OCI-LY3 (cell line): ENCODE results near the gene LONP1.

Experiments
- CTCF ChIP-seq: fragments of 200-600, 300-600 bp; sonication (generic); IDR thresholded peaks from 2 replicates; pipeline ENCODE4 v1.5.1; 2014; ENCODE audit warnings: antibody characterized with exemption, low read length, low read depth
- EZH2phosphoT487 ChIP-seq: fragments of 200-600 bp; shearing (Covaris generic); IDR thresholded peaks from 2 replicates; pipeline ENCODE4 v1.6.1; 2018; ENCODE audit warnings: antibody characterized with exemption, mixed run types, low read depth

GRCh38 chr19:5765220-5765619 is 45.3 kb upstream of the LONP1 start:
- TF ChIP-seq CTCF (no peak), EZH2phosphoT487 (no peak)
